ENCODE data around the gene TNK2. TPM values are rescaled to one million over a fixed set of nuclear protein-coding genes. Genes with fewer than 3 reads are reported as not detected.

Gene TNK2
- total and polyA plus RNA-seq, 2 experiments from 2014 or later, result 3.2 to 12.3 TPM

- Histone ChIP-seq H3K4me1 (ENCODE audit: insufficient read depth) (no peaks in the 10 kb centered on the region), H3K9ac (no peak overlapping the region), H3K9me2 (ENCODE audit: insufficient read depth) (no peaks in the 10 kb centered on the region), H3K79me2 (ENCODE audit: insufficient read depth) (no peaks in the 10 kb centered on the region), H3K27ac (no peak overlapping the region), H3K4me3 (no peak overlapping the region), H3K4me2 (ENCODE audit: unreplicated experiment) (no peak overlapping the region), H2AFZ (no peak overlapping the region), H3K27me3 (replicated peaks; ENCODE audit: insufficient read depth) (no peaks in the 10 kb centered on the region), H3K36me3 (ENCODE audit: low read depth) (no peaks in the 10 kb centered on the region), H3F3A (ENCODE audit: insufficient read depth) (no peaks in the 10 kb centered on the region), H3K9me3 (ENCODE audit: low read depth) (no peaks in the 10 kb centered on the region), H4K20me1 (ENCODE audit: insufficient read depth) (no peaks in the 10 kb centered on the region)
- no peak for DNase-seq
- in situ Hi-C loops (cut with MboI), result no loop called here
- 84 to 91% methylated on average over 16 of the region's 16 CpGs for WGBS, 2 experiments (ENCODE audit: low coverage in 1 of 2, low lambda C conversion rate in 2 of 2, missing lambda C conversion rate in 2 of 2)
- TF ChIP-seq EZH2phosphoT487 (IDR thresholded peaks at IDR 0.05; ENCODE audit: insufficient read depth, low read depth) (no peak), EZH2 (IDR thresholded peaks at IDR 0.05; ENCODE audit: insufficient read depth, poor library complexity, severe bottlenecking) (no peak)
These were observed 28.8 kb downstream of the TNK2 start for GRCh38 chr3:195879416-195880036.

GRCh38 chr3:195878424-195879274, 29.7 kb downstream of the TNK2 start:
- 92 to 93% methylated on average over 30 of the region's 30 CpGs for WGBS, 2 experiments (ENCODE audit: low coverage in 1 of 2, low lambda C conversion rate in 2 of 2, missing lambda C conversion rate in 2 of 2)
- Histone ChIP-seq H3K4me1 (ENCODE audit: insufficient read depth) (no peaks in the 10 kb centered on the region), H3K4me3 (no peak overlapping the region), H3K27me3 (replicated peaks; ENCODE audit: insufficient read depth) (no peaks in the 10 kb centered on the region), H3K4me2 (ENCODE audit: unreplicated experiment) (no peak overlapping the region), H3K9me2 (ENCODE audit: insufficient read depth) (no peaks in the 10 kb centered on the region), H3K9me3 (ENCODE audit: low read depth) (no peaks in the 10 kb centered on the region), H3K36me3 (ENCODE audit: low read depth) (no peaks in the 10 kb centered on the region), H3K9ac (no peak overlapping the region), H2AFZ (no peak overlapping the region), H3K79me2 (ENCODE audit: insufficient read depth) (no peaks in the 10 kb centered on the region), H4K20me1 (ENCODE audit: insufficient read depth) (no peaks in the 10 kb centered on the region), H3F3A (ENCODE audit: insufficient read depth) (no peaks in the 10 kb centered on the region), H3K27ac (no peak overlapping the region)
- TF ChIP-seq EZH2phosphoT487 (IDR thresholded peaks at IDR 0.05; ENCODE audit: insufficient read depth, low read depth) (no peak), EZH2 (IDR thresholded peaks at IDR 0.05; ENCODE audit: insufficient read depth, poor library complexity, severe bottlenecking) (no peak)
- no peak for DNase-seq
- in situ Hi-C loops (cut with MboI), result no loop called here

GRCh38 chr3:195877767-195878423, 30.5 kb downstream of the TNK2 start:
- H3F3A ChIP-seq (ENCODE audit: insufficient read depth), result no peaks in the 10 kb centered on the region
- H3K4me3 ChIP-seq, result no peak overlapping the region
- H3K79me2 ChIP-seq (ENCODE audit: insufficient read depth), result no peaks in the 10 kb centered on the region
- H4K20me1 ChIP-seq (ENCODE audit: insufficient read depth), result no peaks in the 10 kb centered on the region
- no peak overlapping the region for H3K4me2 ChIP-seq (ENCODE audit: unreplicated experiment)
- H3K27ac ChIP-seq, result no peak overlapping the region
- H3K4me1 ChIP-seq (ENCODE audit: insufficient read depth), result no peaks in the 10 kb centered on the region
- in situ Hi-C loops (cut with MboI), result no loop called here
- no peaks in the 10 kb centered on the region for H3K9me2 ChIP-seq (ENCODE audit: insufficient read depth)
- no peak overlapping the region for H2AFZ ChIP-seq
- no peaks in the 10 kb centered on the region for H3K27me3 ChIP-seq (replicated peaks; ENCODE audit: insufficient read depth)
- no peak for DNase-seq
- TF ChIP-seq EZH2 (IDR thresholded peaks at IDR 0.05; ENCODE audit: insufficient read depth, poor library complexity, severe bottlenecking) (no peak), EZH2phosphoT487 (IDR thresholded peaks at IDR 0.05; ENCODE audit: insufficient read depth, low read depth) (no peak)
- WGBS, 2 experiments (ENCODE audit: low coverage in 1 of 2, low lambda C conversion rate in 2 of 2, missing lambda C conversion rate in 2 of 2), result 93 to 94% methylated on average over 15 of the region's 15 CpGs
- no peak overlapping the region for H3K9ac ChIP-seq
- H3K36me3 ChIP-seq (ENCODE audit: low read depth), result no peaks in the 10 kb centered on the region
- no peaks in the 10 kb centered on the region for H3K9me3 ChIP-seq (ENCODE audit: low read depth)

GRCh38 chr3:195877136-195877715, 31.1 kb downstream of the TNK2 start:
- no peak overlapping the region for H3K27ac ChIP-seq

More at GRCh38 chr3:195877136-195877715, 31.1 kb downstream of the TNK2 start:
- TF ChIP-seq EZH2 (IDR thresholded peaks at IDR 0.05; ENCODE audit: insufficient read depth, poor library complexity, severe bottlenecking) (no peak), EZH2phosphoT487 (IDR thresholded peaks at IDR 0.05; ENCODE audit: insufficient read depth, low read depth) (no peak)
- 97 to 99% methylated on average over 10 of the region's 10 CpGs for WGBS, 2 experiments (ENCODE audit: low coverage in 1 of 2, low lambda C conversion rate in 2 of 2, missing lambda C conversion rate in 2 of 2)
- Histone ChIP-seq H3K9ac (no peak overlapping the region), H3K9me3 (ENCODE audit: low read depth) (no peaks in the 10 kb centered on the region), H3K36me3 (ENCODE audit: low read depth) (no peaks in the 10 kb centered on the region), H3K27me3 (replicated peaks; ENCODE audit: insufficient read depth) (no peaks in the 10 kb centered on the region), H3F3A (ENCODE audit: insufficient read depth) (no peaks in the 10 kb centered on the region), H2AFZ (no peak overlapping the region), H3K4me1 (ENCODE audit: insufficient read depth) (no peaks in the 10 kb centered on the region), H3K4me2 (ENCODE audit: unreplicated experiment) (no peak overlapping the region), H3K9me2 (ENCODE audit: insufficient read depth) (no peaks in the 10 kb centered on the region), H3K4me3 (no peak overlapping the region), H4K20me1 (ENCODE audit: insufficient read depth) (no peaks in the 10 kb centered on the region), H3K79me2 (ENCODE audit: insufficient read depth) (no peaks in the 10 kb centered on the region)
- in situ Hi-C loops (cut with MboI), result no loop called here
- DNase-seq, result no peak

Data from GM23248 (cell line).